ENCODE results near the gene ABHD15.

ABHD15 gene, protein sequence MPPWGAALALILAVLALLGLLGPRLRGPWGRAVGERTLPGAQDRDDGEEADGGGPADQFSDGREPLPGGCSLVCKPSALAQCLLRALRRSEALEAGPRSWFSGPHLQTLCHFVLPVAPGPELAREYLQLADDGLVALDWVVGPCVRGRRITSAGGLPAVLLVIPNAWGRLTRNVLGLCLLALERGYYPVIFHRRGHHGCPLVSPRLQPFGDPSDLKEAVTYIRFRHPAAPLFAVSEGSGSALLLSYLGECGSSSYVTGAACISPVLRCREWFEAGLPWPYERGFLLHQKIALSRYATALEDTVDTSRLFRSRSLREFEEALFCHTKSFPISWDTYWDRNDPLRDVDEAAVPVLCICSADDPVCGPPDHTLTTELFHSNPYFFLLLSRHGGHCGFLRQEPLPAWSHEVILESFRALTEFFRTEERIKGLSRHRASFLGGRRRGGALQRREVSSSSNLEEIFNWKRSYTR

DNA sequence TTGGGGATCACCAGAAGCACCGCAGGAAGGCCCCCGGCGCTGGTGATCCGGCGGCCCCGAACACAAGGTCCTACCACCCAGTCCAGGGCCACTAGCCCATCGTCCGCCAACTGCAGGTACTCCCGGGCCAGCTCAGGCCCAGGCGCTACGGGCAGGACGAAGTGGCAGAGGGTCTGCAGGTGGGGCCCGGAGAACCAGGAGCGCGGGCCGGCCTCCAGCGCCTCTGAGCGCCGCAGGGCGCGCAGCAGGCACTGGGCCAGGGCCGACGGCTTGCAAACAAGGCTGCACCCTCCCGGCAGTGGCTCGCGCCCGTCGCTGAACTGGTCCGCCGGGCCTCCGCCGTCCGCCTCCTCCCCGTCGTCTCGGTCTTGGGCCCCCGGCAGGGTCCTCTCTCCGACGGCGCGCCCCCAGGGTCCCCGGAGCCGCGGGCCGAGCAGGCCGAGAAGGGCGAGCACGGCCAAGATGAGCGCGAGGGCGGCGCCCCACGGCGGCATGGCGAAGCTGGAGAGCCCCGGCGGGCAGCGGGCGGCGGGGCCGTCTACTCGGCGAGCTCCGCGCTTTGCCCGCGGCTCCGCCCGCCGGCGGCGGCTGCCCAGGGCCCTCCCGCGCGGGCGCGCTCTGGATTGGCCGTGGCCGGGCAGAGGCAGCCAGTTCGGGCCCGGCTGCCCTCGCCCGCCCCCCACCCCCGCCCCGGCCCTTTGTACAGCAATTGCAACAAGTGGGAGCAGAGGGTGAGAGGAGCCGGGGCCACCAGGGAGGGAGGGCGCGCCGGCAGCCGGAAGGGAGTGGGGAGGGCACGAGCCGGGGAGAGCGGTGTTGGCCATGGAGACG lies at the start of gene ABHD15:
ABHD15 (minus strand) TSS at position 565 of the 831 bp plus-strand sequence; CDS start at position 494, 71 bp downstream.
- DNase-seq, result no peak

DNA sequence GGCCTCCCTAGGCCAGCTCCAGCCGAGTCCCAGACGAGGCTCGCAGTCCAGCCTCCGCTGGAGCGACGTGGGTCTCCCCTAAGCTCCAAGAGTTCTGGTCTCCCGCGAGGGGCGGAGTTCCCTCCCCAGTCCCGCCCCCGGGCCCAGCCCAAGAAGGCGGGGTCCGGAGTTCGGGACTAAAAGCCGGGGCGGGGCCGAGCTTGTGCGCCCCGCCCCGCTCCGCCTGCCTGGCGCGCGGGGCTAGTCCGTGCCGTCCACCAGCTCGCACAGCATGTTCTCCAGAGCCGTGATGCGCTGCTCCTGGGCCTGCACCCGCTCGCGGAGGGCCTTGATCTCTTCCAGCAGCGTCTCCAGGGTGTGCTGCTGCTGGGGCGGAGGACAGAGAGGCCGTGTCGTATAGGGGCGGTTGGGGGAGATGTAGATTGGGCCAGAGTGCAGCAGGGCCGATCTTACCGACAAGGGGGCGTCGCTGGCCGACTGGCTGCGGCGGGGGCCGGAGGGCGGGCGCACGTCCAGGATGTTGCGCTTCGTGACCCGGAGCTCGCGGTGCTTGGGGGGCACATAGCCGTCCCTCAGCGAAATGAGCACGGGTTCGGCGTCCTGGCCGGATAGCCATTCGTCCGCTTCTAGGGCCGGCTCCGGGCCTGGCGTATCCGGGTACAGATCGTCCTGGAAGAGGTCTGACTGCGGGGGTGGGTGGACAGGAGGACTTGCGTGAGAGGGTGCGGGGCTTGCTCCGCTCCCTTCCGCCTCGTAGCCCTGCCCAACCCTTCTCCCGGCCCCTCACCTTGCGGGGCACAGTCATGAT lies 48.9 kb upstream of the ABHD15 start:
- DNase-seq, result peak; percentile 84

DNA sequence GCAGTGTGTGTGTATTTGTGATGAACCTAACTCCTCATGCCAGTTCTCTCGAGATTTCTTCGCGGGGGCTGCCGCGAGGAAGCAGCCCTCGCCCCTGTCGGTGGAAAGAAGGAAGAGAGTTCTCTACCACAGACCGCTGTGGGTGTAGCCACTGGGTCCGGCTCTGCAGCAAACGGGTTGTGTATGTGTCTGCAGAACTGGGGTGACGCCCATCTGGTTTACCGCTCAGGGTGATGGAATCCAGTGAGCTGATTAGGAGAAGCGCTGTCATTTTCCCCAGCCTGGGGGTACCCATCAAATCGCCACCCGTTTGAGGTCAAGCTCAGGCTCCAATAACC lies 48.2 kb upstream of the ABHD15 start:
- peak; percentile 90 for DNase-seq

DNA sequence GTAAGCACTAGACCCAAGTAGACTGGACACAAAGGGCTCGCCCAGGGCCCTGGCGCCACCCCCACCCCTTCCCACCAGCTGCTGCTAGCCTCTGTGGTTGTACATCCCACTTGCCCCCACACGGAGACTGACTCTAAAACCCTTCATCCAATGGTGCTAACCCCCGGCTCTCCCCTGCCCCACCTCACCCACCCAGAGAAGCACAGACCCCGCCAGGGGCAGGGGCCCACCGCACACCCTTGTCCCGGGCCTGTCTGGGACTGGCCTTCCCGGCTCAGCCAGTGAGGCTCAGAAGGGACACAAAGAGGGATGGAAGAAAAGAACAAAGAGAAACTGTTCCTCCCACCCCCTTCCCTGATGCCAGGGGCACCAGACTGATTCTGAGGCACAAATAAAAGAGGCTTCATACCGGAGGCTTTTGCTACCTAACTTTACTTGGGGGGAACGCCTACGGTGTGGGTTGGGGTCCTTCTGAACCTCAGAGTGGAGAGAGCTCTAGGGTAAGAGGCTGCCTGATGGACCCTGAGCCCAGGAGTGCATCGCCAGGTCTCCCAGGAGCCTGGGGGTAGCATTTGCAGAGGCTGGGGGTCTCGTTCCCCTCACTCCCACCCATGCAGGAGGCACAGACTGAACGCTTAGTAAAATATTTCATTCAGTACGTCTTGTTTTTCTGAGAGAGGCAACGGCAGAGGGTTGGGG lies 47.7 kb upstream of the ABHD15 start:
- no peak for DNase-seq

DNA sequence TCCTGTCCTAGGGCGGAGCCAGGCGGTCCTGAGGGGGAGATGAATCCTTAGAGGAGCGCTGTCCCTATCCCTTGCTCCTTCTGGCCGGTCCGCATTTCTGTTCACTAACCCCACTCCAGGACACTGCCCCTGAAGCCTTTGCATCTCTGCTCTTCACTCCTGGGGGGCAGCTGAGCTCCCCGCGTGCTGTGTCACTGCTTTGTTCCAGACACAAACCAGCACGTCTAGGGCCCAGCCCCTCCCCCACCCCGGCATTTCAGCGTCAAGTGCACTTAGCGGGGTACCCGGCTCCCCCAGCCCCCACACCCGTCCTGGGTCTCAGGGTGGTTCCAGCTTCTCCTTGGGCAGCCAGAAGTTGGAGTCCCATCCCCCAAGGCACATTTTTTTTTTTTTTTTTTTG lies 47.0 kb upstream of the ABHD15 start:
- DNase-seq, result no peak

DNA sequence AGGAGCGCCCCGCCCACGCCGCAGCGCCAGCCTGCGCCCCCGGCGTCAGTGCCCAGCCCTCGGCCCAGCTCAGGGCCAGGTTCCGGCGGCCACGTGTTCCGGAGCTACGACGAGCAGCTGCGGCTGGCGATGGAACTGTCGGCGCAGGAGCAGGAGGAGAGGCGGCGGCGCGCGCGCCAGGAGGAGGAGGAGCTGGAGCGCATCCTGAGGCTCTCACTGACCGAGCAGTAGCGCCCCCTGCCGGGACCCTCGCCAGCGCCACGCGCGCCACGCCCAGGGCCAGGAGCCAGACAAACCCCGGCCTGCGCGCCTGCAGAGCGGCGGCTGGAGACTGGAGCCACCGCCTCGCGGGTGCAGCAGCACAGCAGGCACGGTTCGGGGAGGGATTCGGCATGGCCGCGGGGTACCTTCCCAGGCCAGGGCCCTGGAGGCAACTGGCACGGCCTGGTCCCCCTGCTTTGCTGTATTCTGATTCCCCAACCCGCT lies 46.6 kb upstream of the ABHD15 start:
- DNase-seq, result peak; percentile 66

DNA sequence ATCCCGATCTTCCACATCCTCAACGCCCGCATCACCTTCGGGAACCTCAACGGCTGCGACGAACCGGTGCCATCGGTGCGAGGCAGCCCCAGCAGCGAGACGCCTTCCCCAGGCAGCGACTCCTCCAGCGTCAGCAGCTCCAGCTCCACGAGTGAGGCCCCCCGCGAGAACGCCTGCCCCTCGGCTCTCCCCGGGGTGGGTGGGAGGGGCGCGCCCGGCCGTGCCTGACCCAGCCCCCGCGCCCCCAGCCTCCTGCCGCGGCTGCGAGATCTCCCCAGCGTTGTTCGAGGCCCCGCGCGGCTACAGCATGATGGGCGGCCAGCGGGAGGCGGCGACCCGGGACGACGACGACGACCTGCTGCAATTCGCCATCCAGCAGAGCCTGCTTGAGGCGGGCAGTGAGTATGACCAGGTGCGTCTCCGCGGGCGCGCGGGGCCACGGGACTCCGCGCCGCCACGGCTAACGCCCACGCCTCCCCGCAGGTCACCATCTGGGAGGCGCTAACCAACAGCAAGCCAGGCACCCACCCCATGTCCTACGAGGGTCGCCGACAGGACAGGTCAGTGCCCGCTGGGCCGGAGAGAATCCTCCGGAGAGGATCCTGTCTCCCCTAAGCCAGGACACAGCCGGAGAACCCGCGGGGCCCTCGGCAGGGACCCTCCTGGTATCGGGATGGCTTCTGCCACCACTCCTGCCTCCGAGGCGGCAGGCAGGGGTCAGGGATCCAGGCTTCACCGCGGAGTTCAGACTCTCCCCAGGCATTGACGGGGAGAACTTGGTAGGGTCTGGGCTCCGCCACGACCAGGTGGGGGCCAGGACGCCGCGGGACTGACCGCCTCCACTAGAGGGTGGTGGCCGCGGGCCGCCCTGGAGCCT lies 45.8 kb upstream of the ABHD15 start:
- no peak for DNase-seq

DNA sequence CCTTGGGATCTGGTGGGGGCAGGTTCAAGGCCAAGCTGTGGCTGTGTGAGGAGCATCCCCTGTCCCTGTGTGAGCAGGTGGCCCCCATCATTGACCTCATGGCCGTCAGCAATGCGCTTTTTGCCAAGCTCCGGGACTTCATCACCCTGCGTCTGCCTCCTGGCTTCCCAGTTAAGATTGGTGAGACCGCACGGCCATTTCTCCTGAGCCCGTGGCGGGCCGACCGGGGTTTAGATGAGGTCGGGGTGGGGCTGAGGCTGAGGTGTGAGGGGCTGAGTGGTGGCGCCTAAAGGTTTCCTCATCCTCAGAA lies 45.2 kb upstream of the ABHD15 start:
- DNase-seq, result no peak

DNA sequence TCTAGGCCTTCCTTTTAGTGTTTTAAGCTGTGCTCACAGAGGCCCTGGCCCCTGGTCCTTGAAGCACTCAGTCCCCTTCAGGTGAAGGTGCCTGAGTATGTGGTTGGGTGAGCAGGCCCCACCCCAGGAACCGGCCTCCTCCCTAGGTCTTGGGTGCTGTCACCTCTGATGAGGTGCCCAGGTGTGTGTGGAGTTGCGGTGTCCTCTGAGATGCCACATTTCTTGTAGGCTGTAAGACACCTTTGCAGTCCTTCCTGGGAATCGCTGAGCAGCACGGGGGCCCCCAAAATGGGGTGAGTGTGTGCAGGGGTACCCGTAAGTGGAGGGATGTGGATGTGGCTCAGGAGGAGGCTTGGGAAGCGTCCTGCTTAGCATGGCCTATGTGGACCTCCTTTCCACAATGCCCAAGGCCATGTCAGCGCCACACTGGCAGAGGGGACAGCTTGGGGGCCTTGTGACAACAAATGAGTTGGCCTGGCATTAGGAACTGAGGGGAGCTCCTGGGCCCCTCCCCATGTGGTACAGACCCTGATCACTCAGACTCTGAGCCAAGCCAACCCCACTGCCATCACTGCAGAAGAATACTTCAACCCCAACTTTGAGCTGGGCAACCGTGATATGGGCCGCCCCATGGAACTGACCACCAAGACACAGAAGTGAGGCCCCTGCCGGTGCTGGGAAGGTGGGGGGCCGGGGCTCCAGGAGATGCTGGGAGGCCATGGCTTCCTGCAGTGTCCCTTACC lies 44.7 kb upstream of the ABHD15 start:
- no peak for DNase-seq

DNA sequence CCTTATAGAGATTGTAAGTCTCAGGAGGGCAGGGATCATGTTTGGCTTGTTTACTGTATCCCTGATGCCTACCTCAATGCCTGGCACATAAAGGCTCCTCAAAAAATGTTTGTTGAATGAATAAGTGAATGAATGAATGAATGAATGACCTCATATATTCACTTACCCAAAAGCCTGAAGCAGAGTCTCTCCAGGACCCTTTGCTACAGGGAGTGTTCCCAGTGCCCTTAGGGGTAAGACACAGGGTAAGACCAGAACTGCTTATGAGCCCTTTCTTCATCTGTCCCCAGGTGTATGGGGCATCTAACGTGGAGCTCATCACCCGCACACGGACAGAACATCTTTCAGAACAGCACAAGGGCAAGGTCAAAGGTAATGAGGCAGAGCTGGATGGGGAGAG lies 43.6 kb upstream of the ABHD15 start:
- no peak for DNase-seq

DNA sequence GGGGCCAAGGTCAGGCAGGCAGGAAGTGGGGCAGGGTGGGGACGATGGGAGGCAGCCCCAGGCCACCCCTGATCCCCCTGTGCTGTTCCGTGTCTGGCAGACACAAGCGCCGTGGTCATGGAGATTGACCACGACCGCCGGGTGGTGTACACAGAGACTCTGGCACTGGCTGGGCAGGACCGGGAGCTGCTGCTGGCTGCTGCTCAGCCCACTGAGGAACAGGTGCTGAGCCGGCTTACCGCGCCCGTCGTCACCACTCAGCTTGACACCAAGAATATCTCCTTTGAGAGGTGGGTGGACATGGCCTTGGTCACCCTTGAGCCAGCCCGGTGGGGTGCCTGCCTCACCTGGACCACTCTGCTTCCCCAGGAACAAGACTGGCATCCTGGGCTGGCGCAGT lies 42.1 kb upstream of the ABHD15 start:
- no peak for DNase-seq

DNA sequence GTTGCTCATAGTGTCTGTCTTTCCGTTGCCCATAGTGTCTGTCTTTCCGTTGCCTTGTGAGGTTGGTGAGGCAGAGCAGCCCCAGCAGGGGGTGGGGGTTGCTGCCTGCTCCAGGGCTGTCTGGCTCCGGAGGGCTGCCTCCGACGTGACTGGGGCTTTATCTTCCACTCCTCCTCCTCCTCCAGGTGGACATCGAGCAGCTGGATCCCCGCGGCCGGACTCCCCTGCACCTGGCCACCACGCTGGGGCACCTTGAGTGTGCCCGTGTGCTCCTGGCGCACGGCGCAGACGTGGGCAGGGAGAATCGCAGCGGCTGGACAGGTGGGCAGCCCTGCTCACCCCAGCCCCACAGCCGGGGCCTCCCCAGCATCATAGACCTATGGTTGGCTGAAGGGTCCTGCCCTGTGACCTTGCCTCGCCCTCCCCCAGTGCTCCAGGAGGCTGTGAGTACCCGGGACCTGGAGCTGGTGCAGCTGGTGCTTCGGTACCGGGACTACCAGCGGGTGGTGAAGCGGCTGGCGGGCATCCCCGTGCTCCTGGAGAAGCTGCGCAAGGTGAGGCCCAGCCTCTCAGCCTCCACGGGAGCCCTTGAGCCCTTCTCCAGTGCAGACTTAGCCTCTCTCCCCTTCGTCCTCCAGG lies 40.8 kb upstream of the ABHD15 start:
- no peak for DNase-seq

DNA sequence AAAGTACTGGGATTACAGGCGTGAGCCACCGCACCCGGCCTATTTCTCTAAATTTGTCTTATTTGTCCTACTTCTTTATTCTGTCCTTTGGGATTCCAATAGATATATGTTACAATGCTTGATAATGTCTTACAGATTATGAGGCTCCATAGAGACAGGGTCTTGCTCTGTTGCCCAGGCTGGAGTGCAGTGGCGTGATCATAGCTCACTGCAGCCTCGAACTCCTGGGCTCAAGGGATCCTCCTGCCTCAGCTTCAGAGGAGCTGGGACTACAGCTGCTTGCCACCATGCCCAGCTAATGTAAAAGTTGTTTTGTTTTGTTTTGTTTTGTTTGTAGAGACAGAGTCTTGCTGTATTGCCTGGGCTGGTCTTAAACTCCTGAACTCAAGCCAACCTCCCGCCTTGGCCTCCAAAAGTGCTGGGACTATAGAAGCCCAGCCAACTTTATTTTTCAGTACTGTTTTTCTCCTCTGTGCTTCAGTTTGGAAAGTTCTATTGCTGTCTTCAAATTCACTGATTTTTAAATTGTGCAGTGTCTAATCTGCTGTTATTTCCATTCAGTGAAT lies 36.4 kb upstream of the ABHD15 start:
- no peak for DNase-seq

DNA sequence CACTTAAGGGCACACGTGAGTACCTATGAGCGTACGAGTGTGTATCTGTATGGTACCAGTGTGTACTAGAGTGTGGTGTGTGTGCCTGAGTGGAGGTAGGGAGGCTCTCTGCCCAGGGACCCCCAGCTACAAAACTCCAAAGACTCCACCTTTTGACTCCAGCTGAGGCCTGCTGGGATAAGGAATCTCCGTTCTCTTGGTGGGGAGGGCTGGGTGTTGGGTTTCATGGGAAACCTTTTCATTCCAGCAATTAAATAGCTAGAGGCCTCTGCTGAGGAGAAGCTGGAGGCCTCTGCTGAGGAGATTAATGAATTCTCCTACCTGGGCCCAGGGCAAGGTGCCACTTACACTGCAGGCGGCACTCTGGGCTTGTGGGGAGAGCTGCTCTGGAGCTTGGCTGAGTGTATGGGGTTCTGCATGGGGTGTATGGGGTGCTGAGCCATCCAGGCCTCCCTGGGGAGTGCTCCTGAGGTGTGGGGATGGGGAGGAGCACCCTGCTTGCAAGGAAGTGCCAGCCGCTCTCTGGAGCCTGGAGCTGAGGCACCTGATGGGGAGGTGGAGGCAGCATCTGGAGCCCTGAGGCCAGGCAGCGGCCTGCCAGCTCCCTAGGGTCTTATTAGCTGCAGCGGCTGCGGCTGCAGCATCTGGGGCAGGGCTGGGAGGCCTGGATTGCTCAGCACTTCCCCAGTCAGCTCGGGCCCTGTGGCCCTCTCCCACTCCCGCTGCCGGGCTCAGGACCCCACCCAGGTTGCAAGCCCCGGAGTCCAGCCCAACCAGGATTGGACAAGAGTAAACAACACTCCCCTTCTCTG lies 30.7 kb upstream of the ABHD15 start:
- DNase-seq, result no peak

DNA sequence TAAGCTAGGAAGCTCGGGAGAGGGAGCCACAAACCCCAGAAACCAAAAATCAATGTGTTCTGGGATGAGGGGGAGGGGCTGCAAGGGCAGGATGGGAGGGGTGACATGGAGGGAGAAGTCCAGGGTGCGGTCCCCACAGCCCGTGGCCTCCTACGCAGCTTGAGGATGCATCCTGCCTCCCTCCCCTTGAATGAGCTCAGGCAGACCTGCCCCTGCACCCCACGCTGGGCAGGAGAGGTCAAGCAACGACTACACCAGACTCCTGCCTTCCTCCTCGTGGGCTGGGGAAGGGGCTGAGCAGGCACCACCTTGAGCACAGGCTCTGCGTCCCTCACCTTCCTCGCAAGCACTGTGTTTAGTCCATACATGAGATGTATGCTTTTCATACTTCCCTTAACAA lies 30.0 kb upstream of the ABHD15 start:
- DNase-seq, result no peak

DNA sequence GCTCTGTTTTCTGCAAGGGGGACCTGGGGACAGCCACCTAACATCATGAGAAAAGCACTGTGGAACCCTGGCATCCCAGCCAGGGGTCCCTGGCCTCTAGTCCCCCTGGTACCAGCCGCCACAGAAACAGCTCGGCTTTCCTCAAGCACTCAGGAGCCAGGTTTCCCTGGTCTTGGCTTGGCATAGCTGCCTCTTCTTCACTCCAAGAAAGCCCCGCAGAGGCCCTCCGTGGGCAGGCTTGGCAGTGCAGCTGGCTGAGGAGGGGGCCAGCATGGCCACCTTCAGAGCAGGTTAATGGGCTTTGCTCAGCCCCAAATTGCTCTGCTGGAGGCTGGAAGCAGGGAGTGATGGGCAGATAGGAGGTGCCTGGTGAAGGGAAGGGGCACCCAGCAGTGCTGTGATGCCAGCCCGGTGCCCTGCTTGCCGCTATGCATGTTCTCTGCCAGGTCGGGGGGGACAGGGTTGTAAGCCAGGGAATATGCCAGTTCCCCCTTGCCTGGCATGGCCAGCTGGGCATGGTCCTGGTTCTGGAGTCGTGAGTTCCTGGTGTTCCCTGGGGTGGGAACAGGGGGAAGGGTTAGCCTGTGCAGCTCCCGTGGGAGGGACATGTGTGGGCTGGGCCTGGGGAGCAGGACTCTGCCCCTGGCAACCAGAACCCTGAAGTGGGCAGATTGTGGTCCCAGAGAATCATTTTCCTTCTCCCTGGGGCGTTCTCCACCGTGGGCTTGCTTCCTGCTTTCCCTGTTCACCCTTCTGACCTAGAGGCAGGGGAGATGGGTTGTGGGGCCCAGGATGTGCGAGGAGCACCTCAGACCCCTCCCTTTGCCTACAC lies 29.3 kb upstream of the ABHD15 start:
- DNase-seq, result no peak

DNA sequence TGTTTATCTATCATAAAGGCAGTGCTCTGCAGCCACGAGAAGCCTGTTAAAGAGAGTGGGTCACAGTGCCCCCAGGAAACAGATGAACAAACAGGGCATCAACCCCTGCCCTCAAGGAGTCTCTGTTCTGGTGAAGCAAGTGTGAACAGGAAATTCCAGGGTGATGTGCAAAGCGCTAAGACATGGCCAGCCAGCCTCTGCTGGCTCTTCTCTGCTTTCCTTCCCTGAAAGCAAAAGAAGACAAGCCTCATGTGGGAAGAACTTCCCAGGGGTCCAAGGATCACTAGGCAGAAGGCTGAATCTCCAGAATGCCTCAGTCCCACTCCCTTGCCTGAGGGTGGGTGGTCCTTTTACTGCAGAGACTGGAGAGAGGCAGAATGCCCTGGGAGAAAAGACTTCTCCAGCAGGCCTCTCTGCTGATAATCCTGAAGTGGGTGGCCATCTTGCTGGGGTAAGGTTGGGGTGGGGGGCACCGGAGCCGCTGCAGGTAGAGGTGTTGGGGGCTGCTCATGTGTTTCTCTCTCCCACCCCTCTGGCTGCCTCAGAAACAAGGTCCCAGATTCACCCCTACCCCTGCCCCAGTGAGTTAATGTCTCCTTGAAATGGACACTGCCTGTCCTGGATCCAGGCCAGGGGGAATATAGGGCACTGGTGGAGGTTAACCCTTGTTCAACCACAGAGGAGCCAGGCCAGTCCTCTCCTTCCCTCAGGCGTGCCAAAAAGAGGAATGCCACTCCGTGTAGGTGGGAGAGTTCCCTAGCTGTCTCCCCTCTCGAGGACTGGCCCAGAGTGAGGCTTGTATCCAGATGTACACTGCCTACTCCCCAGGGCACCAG lies 28.5 kb upstream of the ABHD15 start:
- no peak for DNase-seq
